Fibroblast of lung (primary cell): Measurements from ENCODE around the gene VGF.

Experiments used
- CTCF ChIP-seq, 2 donors: IDR thresholded peaks in 1 of 2; conservative IDR thresholded peaks in 1 of 2; 1 replicate in 1 of 2; 2 replicates in 1 of 2; pipeline ENCODE4 v1.5.1; 2011 to 2012; ENCODE audit warnings: low read length in 2 of 2, control low read depth in 1 of 2, inconsistent platforms in 1 of 2, low read depth in 1 of 2, mild to moderate bottlenecking in 1 of 2
- EZH2 ChIP-seq: IDR thresholded peaks from 2 replicates; pipeline ENCODE4 v1.5.1; 2012; ENCODE audit warnings: low read length, control low read depth, mild to moderate bottlenecking; ENCODE audit errors: missing control alignments

- no peak for TF ChIP-seq CTCF (conservative IDR thresholded peaks at IDR 0.05 in 1 of 2, IDR thresholded peaks at IDR 0.05 in 1 of 2; ENCODE audit: low read depth in 1 of 2, low read length in 2 of 2)
- no peak for TF ChIP-seq EZH2
Observed at GRCh38 chr7:101155303-101155702, 10.1 kb downstream of the VGF start.
